HG03025 (cell line): ENCODE results near the gene ACYP2.

Source experiments
- ATAC-seq: cut with Tn5 transposase; IDR thresholded peaks from one replicate; pipeline ENCODE4 v1.9.1; 2021; ENCODE audit warnings: mild to moderate bottlenecking, moderate library complexity; ENCODE audit not compliant: unreplicated experiment, low FRiP score

The ACYP2 gene

GRCh38 chr2:54148391-54148790, 33.0 kb downstream of the ACYP2 start:
- no peak for ATAC-seq

GRCh38 chr2:54149638-54150441, 34.4 kb downstream of the ACYP2 start:
- no peak for ATAC-seq

DNA sequence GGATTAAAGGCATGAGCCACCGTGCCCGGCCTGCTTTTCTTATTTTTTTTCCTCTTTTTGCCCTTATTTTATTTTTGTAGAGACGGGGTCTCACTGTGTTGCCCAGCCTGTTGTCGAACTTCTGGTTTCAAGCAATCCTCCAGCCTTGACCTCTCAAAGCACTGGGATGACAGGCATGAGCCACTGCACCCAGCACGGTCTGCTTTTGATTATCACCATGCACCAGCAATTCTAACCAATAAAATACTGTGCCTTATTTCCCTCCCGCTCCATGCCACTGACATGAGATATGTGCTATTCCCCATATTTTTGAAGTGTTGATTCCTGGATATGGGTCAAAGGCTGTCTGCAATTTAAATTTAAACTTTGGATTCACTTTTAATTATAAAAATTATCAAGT, 42.9 kb downstream of the ACYP2 start:
- ATAC-seq, result no peak

- no peak for ATAC-seq
Observed at GRCh38 chr2:54161660-54162424, 46.4 kb downstream of the ACYP2 start.

- no peak for ATAC-seq
Observed at GRCh38 chr2:54164106-54164505, 48.7 kb downstream of the ACYP2 start.

DNA sequence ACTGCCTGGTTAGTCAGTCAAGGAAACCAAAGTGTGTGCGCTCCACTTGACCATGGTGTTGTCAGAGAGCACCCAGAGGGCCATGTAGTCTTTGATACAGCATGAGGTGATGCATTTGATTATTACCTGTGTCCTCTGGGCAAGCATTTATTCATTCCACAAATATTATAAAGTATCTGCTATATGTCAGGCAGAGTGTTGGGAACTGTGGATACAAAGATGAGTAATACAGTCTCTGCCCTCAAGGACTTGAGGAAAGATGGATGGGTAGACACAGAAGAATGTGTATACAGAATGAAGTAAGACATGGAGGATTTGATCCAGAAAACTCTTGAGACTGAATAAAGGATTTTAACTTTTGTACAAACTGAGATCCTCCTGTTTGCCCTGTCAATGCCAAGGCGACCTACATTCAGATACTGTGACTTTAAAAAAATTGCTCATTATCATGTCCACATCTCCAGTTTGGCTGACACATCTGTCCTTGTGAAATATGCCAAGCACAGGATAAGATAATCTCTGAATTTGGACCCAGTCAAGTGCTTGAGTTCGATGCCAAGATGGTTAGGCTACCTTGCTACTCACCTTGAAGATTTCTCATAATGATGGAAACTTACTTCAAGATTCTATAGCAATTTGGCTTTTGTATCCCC, 50.8 kb downstream of the ACYP2 start:
- no peak for ATAC-seq

DNA sequence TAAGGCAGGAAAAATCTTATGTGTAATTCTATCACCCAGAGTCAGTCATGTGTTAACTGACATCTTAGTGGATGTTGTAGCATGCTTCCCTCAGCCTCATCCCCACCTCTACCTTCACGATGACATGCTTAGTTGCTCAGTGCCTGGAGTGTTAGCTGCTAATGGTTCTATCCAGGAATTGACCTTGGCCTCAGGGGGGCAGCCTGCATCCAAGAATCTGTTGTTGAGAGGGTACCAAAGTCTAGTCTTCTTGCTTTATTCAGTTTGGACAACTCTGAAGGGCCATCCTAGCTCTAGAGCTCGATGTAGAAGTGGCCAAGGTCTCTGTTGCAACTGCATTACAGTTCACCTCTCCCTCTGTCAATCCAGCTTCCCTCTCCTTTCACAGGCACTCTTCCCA, 61.2 kb downstream of the ACYP2 start:
- ATAC-seq, result no peak

- no peak for ATAC-seq
Observed at GRCh38 chr2:54183281-54183680, 67.9 kb downstream of the ACYP2 start.

GRCh38 chr2:54183972-54184371, 68.6 kb downstream of the ACYP2 start:
- ATAC-seq, result no peak

- ATAC-seq, result no peak
Observed at GRCh38 chr2:54185105-54185504, 69.7 kb downstream of the ACYP2 start.

DNA sequence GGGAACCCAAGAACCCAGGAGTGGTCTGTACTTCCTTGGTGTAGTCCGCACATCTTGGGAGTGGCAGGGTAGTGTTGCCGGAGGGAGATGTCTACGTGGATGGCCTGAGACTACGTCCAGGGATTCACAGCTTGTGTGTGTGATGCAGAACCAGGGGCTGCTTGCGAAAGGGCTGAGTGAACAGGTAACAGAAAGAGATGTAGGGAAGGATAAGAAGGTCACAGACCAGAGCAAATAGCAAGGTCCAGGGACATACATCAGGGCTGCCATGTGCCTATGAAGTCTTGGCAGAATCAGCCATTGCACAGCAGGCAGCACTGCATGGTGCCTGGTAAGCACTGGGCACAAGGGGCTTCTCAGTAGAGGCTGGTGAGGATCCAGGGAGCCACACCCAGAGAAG, 71.9 kb downstream of the ACYP2 start:
- ATAC-seq, result no peak

DNA sequence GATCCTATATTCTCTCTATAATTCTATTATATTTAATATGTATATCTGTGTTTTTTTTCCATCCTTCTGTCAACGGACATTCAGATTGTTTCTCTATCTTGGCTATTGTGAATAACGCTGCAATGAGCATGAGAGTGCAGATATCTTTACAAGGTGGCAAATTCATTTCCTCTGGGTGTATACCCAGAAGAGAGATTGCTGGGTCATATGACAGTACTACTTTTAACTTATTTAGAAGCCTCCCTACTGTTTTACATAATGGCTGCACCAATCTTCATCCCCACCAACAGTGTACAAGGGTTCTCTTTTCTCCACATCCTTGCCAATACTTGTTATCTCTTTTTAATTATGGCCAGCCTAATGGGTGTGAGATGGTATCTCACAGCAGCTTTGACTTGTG, 74.1 kb downstream of the ACYP2 start:
- no peak for ATAC-seq

- no peak for ATAC-seq
Observed at GRCh38 chr2:54191361-54192135, 76.1 kb downstream of the ACYP2 start.

DNA sequence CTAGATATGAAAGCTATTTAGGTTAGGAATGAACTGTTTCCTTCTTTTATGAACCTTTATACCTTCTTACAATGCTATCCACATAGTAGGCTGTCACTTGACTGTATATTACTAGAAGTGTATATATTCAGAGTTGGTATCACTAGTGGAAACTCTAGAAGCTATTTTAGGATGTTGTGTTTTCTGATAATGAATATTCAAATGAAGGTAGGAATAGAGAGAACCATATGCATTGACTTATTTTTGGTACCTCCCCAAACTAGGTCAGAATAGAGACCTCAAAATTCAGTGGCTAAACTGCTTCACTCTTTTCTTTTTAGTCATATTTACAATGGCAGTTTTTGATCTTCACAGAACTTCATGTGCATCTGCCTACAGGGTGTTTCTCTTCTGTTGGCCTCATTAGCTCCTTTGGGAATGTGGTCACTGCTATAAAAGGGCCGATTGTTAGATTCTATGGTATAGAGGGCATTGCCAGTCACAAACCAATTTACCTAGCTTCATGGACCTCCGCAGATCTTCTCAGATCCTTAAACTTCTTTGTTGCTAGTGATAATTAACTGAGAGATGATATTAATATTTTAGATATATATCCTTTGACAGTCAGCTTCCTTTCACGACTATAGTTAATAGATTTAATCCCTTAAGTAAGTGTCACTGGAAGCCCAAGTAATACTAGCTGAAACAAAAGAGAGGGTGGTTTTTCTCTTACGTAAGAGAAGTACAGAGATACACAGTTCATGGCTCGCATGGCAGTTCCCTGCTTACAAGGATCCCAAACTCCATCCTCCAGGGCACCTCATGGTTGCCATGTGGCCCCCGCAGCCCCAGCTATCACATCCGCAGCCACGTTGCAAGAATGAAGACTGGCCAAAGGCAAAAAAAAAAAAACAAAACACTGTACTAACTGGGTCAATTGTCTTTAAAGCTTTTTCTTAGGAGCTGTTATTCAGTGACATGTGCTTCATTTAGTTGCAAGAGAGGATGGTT, 79.6 kb downstream of the ACYP2 start:
- no peak for ATAC-seq

DNA sequence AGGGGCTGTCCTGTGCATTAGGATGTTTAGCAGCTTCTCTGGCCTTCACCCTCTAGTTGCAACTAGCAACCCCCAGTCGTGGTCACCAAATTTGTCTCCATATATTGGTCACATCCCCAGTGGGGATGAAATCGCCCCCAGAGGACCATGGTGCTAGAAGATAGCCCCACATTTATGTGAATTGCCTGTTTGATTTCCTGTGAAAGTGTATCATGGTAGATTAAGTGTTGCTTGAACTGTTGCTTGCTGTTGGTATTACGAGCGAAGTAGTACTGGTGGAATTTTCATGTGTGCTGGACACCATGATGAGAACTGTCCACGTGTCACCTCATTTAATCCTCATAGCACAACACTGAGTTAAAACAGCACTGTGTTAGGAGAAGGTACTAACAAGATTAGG, 81.2 kb downstream of the ACYP2 start:
- ATAC-seq, result no peak

DNA sequence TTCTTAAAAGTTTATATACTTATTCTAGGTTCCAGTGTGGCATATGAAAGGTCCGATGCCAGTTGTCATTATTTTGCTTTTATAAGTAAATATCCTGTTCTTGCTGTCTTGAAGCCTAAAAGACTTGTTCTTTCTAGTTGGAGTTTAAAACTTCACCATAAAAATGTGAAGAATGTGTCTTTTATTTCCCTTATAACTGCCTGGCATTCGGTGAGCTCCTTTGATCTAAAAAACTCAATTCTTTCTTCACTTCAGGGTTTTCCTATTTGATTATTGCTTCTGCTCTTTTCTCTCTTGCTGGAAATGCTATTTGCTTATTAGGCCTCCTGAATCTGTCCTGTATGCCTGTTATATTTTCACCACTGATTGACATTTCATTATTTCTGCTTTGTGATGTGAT, 89.1 kb downstream of the ACYP2 start:
- ATAC-seq, result no peak

GRCh38 chr2:54206596-54206995, 91.2 kb downstream of the ACYP2 start:
- no peak for ATAC-seq

- no peak for ATAC-seq
Observed at GRCh38 chr2:54207666-54208195, 92.3 kb downstream of the ACYP2 start.
